ENCODE measurements around the gene TPCN2. TPM values are rescaled to one million over a fixed set of nuclear protein-coding genes. Genes with fewer than 3 reads are reported as not detected.

Gene TPCN2
- total RNA-seq, 2 donors from 2014 or later, result 17.1 to 24.6 TPM

GRCh38 chr11:69062873-69063651 is 14.3 kb downstream of the TPCN2 start:
- no peaks in the 10 kb centered on the region for H3K9me3 Mint-ChIP-seq
- no peak overlapping the region for H3K4me3 Mint-ChIP-seq
- peaks cover 0 to 14% of the 10 kb centered on the region in 2 donors for H3K4me1 Mint-ChIP-seq (ENCODE audit: low read depth in 2 of 2)
- H3K27ac Mint-ChIP-seq, result no peak overlapping the region
- DNase-seq (ENCODE audit: low spot score) (no peak), ATAC-seq (no peak)
- H3K27me3 Mint-ChIP-seq, result no peaks in the 10 kb centered on the region
- H3K36me3 Mint-ChIP-seq, result no peaks in the 10 kb centered on the region

DNA sequence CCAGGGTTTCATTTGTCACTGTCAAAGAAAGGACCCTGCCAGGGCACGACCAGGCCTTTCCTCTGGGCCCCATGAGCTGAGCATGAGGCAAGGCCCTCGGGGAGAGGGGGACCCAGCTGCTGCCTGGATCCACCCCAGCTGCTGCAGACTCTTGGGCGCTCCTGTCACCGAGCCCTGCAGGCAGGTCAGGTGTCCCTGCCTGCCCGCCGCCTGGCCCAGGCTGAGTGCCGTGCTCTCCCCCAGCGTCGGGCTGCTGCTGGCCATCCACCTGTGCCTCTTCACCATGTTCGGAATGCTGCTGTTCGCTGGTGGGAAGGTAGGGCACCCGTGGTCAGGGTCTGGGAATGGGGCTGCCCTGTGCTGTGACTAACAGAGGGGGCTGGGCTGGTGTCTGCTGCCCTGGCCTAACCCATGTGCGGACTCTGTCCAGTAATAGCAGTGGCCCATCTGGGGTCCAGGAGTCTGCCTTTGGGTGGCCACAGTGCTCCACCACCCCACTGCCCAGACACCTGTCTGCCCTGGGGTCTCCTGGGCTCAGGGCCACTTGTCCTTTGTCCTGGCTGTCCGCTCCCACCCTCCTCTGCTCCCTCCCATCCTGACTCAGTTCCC is 15.0 kb downstream of the TPCN2 start:
- Mint-ChIP-seq H3K4me3 (no peak overlapping the region), H3K9me3 (no peaks in the 10 kb centered on the region), H3K4me1 (ENCODE audit: low read depth in 2 of 2) (peaks cover 0 to 14% of the 10 kb centered on the region in 2 donors), H3K27me3 (no peaks in the 10 kb centered on the region), H3K27ac (no peak overlapping the region), H3K36me3 (no peaks in the 10 kb centered on the region)
- DNase-seq (ENCODE audit: low spot score) (no peak), ATAC-seq (no peak)

DNA sequence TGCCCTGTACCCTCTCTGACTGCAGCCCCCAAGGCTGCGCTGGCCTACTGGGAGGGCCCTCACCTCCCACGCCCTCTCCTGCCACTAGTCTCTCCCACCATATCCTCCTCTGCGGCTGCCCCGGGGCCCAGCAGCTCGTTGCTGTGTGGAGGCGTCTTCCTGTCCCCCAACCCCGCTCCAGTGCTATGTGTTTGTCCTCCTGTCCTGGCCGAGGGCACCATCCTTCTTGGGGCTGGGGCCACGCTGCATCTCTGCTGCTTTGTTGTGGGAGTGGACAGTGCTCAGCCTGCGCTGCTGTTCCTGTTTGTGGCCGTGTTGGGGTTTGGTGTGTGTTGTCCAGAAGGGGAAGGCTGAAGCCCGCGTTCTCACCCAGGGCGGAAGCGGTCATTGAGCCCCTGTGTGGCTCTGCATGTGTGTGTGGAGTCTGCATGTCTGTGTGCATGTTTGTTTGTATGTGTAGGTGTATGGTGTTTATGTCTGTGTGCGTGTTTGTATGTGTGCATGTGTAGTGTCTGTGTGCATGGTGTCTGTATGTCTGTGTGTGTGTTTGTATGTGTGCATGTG is 15.7 kb downstream of the TPCN2 start:
- H3K27me3 Mint-ChIP-seq, result no peaks in the 10 kb centered on the region
- no peak overlapping the region for H3K27ac Mint-ChIP-seq
- no peak for DNase-seq (ENCODE audit: low spot score)
- no peaks in the 10 kb centered on the region for H3K9me3 Mint-ChIP-seq
- H3K36me3 Mint-ChIP-seq, result no peaks in the 10 kb centered on the region
- H3K4me1 Mint-ChIP-seq (ENCODE audit: low read depth in 2 of 2), result peaks cover 0 to 14% of the 10 kb centered on the region in 2 donors
- ATAC-seq, result peak; percentile 34 to 61
- no peak overlapping the region for H3K4me3 Mint-ChIP-seq

DNA sequence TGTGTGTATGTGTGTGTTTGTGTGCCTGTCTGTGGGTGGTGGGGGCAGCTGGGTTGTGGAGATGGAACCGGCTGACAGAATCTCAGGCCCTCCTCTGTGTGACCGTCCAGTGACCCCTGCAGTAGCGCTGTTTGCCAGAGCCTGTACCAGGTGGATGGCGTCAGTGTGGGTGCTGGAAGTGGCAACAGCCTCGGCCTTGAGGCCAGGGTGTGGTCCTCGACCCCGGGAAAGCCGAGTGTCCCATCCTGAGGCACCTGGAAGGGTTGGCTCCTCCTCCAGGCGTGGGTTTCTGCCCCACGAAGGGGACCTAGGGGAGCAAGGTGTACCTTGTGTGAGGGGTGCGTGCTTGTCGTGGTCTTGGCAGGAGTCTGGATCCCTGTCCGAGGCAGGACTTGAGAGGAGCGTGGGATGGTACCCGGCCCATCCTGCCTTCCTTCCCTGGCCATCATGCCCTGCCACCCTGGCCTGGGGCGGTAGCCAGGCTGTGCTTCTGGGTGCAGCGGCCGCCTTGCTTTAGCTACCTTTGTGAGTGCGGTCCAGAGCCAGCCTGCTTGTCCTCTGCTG is 16.5 kb downstream of the TPCN2 start:
- Mint-ChIP-seq H3K4me1 (ENCODE audit: low read depth in 2 of 2) (peaks cover 0 to 14% of the 10 kb centered on the region in 2 donors), H3K27me3 (no peaks in the 10 kb centered on the region), H3K27ac (no peak overlapping the region), H3K36me3 (no peaks in the 10 kb centered on the region), H3K4me3 (no peak overlapping the region), H3K9me3 (no peaks in the 10 kb centered on the region)
- DNase-seq (ENCODE audit: low spot score) (no peak), ATAC-seq (no peak)

GRCh38 chr11:69066122-69067112 is 17.7 kb downstream of the TPCN2 start:
- H3K4me3 Mint-ChIP-seq, result no peak overlapping the region
- DNase-seq (ENCODE audit: low spot score) (peak; percentile 25), ATAC-seq (no peak)
- no peaks in the 10 kb centered on the region for H3K36me3 Mint-ChIP-seq
- H3K4me1 Mint-ChIP-seq (ENCODE audit: low read depth in 2 of 2), result peaks cover 0 to 10% of the 10 kb centered on the region in 2 donors
- H3K27ac Mint-ChIP-seq, result no peak overlapping the region
- no peaks in the 10 kb centered on the region for H3K9me3 Mint-ChIP-seq
- no peaks in the 10 kb centered on the region for H3K27me3 Mint-ChIP-seq

DNA sequence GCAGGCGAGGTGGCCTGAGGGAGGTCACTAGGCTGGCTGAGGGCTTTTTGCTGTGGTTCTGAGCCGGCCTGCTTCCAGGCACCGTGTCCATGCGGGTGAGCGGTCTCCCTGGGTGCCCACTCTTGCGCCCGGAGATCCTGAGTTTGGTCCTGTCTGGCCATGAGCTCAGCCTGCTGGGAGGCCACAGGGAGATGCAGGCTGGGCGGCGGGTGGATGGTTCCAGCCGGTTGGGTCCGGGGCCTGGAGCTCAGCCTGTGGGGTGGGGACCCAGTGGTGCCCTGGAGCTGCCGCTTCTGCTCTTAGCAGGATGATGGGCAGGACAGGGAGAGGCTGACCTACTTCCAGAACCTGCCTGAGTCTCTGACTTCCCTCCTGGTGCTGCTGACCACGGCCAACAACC is 18.5 kb downstream of the TPCN2 start:
- peak; percentile 32 for DNase-seq (ENCODE audit: low spot score)
- no peaks in the 10 kb centered on the region for H3K9me3 Mint-ChIP-seq
- no peak for ATAC-seq
- H3K27me3 Mint-ChIP-seq, result no peaks in the 10 kb centered on the region
- H3K36me3 Mint-ChIP-seq, result no peaks in the 10 kb centered on the region
- H3K27ac Mint-ChIP-seq, result no peak overlapping the region
- H3K4me3 Mint-ChIP-seq, result no peak overlapping the region
- H3K4me1 Mint-ChIP-seq (ENCODE audit: low read depth in 2 of 2), result peaks cover 0 to 3% of the 10 kb centered on the region in 2 donors

DNA sequence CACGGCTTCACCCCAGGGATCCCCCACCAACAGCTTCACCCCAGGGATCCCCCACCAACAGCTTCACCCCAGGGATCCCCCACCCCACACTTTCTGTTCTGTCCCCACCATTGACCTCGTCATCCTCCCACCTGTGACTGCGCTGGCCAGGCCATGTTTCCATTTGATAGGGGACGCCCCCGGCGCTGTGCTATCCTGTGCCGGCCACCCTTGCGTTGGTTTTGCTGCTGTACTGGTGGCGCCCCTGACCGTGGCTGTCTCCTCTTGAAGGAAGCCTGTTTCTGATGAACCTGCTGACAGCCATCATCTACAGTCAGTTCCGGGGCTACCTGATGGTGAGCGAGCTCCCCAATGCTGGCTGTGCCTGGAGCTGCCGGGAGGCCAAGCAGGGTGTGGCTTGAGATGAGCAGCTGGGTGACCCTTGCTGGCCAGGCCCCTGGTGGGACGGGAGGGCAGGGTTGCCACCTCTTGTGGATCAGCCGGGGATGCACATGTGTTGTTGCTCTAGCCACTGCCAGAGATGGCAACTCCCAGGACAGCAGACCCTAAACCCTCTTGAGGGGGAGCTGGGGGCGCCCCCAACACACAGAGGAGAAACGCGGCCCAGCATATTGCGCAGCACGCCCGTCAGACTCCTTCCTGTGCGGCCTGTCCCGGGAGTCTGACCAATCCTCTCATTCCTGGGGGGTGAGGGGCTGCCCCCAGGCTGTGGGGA is 22.5 kb downstream of the TPCN2 start:
- Mint-ChIP-seq H3K36me3 (no peaks in the 10 kb centered on the region), H3K27me3 (no peaks in the 10 kb centered on the region), H3K4me3 (no peak overlapping the region), H3K4me1 (ENCODE audit: low read depth in 2 of 2) (peaks cover 8 to 12% of the 10 kb centered on the region in 2 donors), H3K9me3 (no peaks in the 10 kb centered on the region), H3K27ac (no peak overlapping the region)
- ATAC-seq (no peak), DNase-seq (ENCODE audit: low spot score) (no peak)

DNA sequence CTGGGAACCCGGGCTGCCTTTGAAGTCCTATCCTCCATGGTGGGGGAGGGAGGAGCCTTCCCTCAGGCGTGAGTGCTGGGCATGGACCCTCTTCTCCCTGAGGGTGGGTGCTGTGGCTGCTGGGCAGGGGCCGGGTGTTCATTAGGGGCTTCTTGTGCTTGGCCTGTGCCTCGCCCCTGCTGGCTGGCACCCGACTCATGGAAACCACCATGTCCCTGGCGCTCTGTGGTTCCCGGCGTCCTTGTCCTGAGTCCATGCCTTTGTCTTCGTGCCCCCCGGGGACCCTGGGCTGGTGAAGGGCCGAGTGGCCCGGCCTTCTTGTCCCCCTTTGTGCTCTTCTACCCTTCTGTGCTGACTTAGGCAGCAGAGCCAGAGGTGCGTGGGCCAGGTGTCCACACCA is 23.2 kb downstream of the TPCN2 start:
- DNase-seq (ENCODE audit: low spot score), result no peak
- no peaks in the 10 kb centered on the region for H3K27me3 Mint-ChIP-seq
- peaks cover 8 to 12% of the 10 kb centered on the region in 2 donors for H3K4me1 Mint-ChIP-seq (ENCODE audit: low read depth in 2 of 2)
- ATAC-seq, result no peak
- H3K4me3 Mint-ChIP-seq, result no peak overlapping the region
- H3K36me3 Mint-ChIP-seq, result no peaks in the 10 kb centered on the region
- H3K27ac Mint-ChIP-seq, result no peak overlapping the region
- no peaks in the 10 kb centered on the region for H3K9me3 Mint-ChIP-seq

DNA sequence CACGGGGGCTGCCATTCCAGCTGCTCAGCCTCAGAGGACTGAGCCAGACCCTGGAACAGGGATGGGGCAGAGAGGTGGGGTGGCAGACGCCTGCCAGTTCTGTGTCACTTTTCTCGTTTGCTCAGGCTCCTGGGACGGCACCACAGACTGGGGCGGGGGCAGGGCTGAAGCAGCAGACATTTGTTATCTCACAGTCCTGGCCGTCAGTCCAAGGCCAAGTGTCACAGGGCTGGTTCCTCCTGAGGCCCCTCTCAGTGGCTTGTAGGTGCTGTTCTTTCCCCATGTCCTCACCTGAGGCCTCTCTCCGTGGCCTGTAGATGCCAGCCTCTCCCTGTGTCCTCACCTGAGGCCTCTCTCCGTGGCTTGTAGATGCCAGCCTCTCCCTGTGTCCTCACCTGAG is 24.7 kb downstream of the TPCN2 start:
- Mint-ChIP-seq H3K4me3 (no peak overlapping the region), H3K27ac (no peak overlapping the region), H3K27me3 (no peaks in the 10 kb centered on the region), H3K4me1 (ENCODE audit: low read depth in 2 of 2) (peaks cover 8% of the 10 kb centered on the region in 2 donors), H3K9me3 (no peaks in the 10 kb centered on the region), H3K36me3 (no peaks in the 10 kb centered on the region)
- ATAC-seq, result no peak
- DNase-seq (ENCODE audit: low spot score), result no peak

DNA sequence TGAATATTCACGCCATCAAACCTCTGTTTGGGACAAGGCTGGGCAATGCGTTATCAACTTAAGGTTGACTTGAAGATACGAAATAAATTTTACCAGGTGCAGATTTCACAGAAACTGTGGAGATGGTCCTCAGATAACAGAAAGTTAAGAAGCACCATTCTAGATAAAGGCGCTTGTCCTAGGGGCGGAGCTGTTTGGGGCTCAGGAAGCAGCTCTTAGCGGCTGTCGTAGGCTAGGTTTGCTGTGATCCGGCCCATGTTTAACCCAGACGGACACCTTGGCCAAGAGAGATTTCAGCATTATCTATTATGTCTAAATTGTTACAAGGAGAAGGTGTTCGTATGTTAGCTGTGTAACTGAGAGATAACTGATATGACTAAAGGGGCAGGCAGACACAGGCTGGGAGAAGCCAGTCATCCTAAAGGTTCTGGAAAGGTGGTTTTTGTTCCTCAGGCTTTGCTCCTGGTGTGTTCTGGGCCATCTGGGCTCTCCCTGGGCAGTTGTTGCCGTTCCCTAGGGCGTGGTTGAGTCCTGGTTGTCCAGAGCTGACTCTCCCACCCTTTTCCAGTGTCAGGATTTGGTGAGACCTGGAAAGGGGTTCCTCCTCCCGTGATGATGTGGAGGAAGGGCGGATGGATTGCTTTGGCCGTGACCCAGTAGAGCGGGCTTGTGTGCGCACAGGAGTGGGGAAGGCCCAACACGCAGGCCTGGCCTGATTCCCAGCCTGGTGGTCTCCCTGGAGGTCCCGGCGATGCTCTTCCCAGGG is 25.8 kb downstream of the TPCN2 start:
- no peaks in the 10 kb centered on the region for H3K9me3 Mint-ChIP-seq
- no peaks in the 10 kb centered on the region for H3K36me3 Mint-ChIP-seq
- no peak overlapping the region for H3K27ac Mint-ChIP-seq
- no peak overlapping the region for H3K4me3 Mint-ChIP-seq
- no peaks in the 10 kb centered on the region for H3K27me3 Mint-ChIP-seq
- H3K4me1 Mint-ChIP-seq (ENCODE audit: low read depth in 2 of 2), result peaks cover 8% of the 10 kb centered on the region in 2 donors
- no peak for ATAC-seq
- no peak for DNase-seq (ENCODE audit: low spot score)

GRCh38 chr11:69075421-69076128 is 26.8 kb downstream of the TPCN2 start:
- H3K9me3 Mint-ChIP-seq, result no peaks in the 10 kb centered on the region
- H3K27ac Mint-ChIP-seq, result no peak overlapping the region
- H3K4me1 Mint-ChIP-seq (ENCODE audit: low read depth in 2 of 2), result peaks cover 8 to 13% of the 10 kb centered on the region in 2 donors

More at GRCh38 chr11:69075421-69076128, 26.8 kb downstream of the TPCN2 start:
- DNase-seq (ENCODE audit: low spot score), result no peak
- no peak overlapping the region for H3K4me3 Mint-ChIP-seq
- H3K36me3 Mint-ChIP-seq, result no peaks in the 10 kb centered on the region
- ATAC-seq, result no peak
- no peaks in the 10 kb centered on the region for H3K27me3 Mint-ChIP-seq
